ENCODE data around the gene FIGNL2. TPM values are rescaled to one million over a fixed set of nuclear protein-coding genes. Genes with fewer than 3 reads are reported as not detected.

Gene FIGNL2
- total and polyA plus RNA-seq, 2 experiments from 2014 or later: 3.0 to 14.1 TPM

- Histone ChIP-seq H3K27ac (no peak overlapping the region), H3K4me3 (no peak overlapping the region), H3K27me3 (no peaks in the 10 kb centered on the region), H3K4me1 (ENCODE audit: low read depth) (no peaks in the 10 kb centered on the region), H3K36me3 (no peaks in the 10 kb centered on the region), H3K9me3 (ENCODE audit: low read depth) (no peaks in the 10 kb centered on the region)
- DNase-seq (ENCODE audit: low read depth in 1 of 2, low spot score in 1 of 2): no peak
- TF ChIP-seq CTCF (IDR thresholded peaks at IDR 0.05; ENCODE audit: low read depth, low read length): no peak
Measured at GRCh38 chr12:51777457-51777856, 71.1 kb downstream of the FIGNL2 start.

DNA sequence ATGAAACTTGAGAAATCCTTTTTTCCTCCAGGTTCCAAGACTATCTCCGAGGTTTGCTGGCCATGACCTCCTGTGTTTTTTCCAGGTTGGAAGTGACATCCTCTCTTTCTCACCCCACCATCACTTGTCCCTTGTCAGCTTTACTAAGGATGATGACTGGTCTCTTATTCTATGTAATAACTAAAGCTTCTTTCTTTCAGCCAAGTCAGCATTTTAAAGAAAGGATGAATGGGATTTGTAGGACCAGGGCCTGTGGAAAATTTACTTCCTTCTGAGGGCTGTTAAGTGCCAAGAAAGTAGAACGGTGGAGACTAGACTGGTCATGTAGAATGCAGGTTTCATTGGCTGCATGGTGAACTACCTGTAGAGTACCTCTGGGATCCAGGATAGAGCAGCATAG lies 73.6 kb downstream of the FIGNL2 start:
- no peak for TF ChIP-seq CTCF (IDR thresholded peaks at IDR 0.05; ENCODE audit: low read depth, low read length)
- no peak overlapping the region for H3K27ac ChIP-seq
- no peaks in the 10 kb centered on the region for H3K4me1 ChIP-seq (ENCODE audit: low read depth)
- no peaks in the 10 kb centered on the region for H3K36me3 ChIP-seq
- DNase-seq (ENCODE audit: low read depth in 1 of 2, low spot score in 1 of 2): no peak
- no peaks in the 10 kb centered on the region for H3K27me3 ChIP-seq
- no peak overlapping the region for H3K4me3 ChIP-seq
- no peaks in the 10 kb centered on the region for H3K9me3 ChIP-seq (ENCODE audit: low read depth)

- no peaks in the 10 kb centered on the region for H3K9me3 ChIP-seq (ENCODE audit: low read depth)
- peak in 1 of 2 donors; percentile 87 for DNase-seq (ENCODE audit: low read depth in 1 of 2, low spot score in 1 of 2)
- no peaks in the 10 kb centered on the region for H3K27me3 ChIP-seq
- no peaks in the 10 kb centered on the region for H3K4me1 ChIP-seq (ENCODE audit: low read depth)
- H3K36me3 ChIP-seq: no peaks in the 10 kb centered on the region
- no peak overlapping the region for H3K27ac ChIP-seq
- no peak overlapping the region for H3K4me3 ChIP-seq
- no peak for TF ChIP-seq CTCF (IDR thresholded peaks at IDR 0.05; ENCODE audit: low read depth, low read length)
Measured at GRCh38 chr12:51773145-51773869, 75.2 kb downstream of the FIGNL2 start.

DNA sequence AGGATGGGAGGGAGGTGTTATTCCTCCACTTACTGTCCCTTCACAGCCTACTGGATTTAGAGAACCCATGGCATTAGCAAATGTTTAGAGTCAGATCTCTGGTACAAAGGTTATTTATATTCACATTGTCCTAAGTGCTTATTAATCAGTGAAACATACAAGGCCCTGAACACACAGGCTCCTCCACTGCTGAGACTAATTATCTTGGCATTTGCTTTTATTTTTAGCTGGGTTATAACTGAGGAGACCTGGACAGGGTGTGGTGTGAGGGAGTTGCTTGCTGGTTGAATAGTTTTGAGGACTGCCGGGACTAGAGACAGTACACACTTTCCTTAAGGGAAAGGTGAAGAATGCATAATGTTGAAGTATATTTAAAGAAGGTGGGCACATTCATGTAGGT lies 77.5 kb downstream of the FIGNL2 start:
- H3K4me1 ChIP-seq (ENCODE audit: low read depth): no peaks in the 10 kb centered on the region
- H3K36me3 ChIP-seq: no peaks in the 10 kb centered on the region
- no peak overlapping the region for H3K27ac ChIP-seq
- no peaks in the 10 kb centered on the region for H3K9me3 ChIP-seq (ENCODE audit: low read depth)
- no peak for DNase-seq (ENCODE audit: low read depth in 1 of 2, low spot score in 1 of 2)
- TF ChIP-seq CTCF (IDR thresholded peaks at IDR 0.05; ENCODE audit: low read depth, low read length): no peak
- H3K27me3 ChIP-seq: no peaks in the 10 kb centered on the region
- H3K4me3 ChIP-seq: no peak overlapping the region

Other genes with a start within 250 kb of the FIGNL2 start
- gene ANKRD33, start 39.4 kb upstream of the FIGNL2 start, total RNA-seq: 0.30 TPM in 1 of 2 replicates, not detected in the other
- gene ANKRD33, start 39.4 kb upstream of the FIGNL2 start, polyA plus RNA-seq: 1.2 TPM in 1 of 2 replicates, not detected in the other
- 0.81 and 5.5 TPM in 2 replicates for gene ACVRL1, start 58.8 kb upstream of the FIGNL2 start, total RNA-seq
- gene ACVRL1, start 58.8 kb upstream of the FIGNL2 start, polyA plus RNA-seq: 2.5 TPM in 1 of 2 replicates, not detected in the other
- 38.1 and 46.4 TPM in 2 replicates for gene ACVR1B, start 103.0 kb upstream of the FIGNL2 start, total RNA-seq
- 11.9 and 12.5 TPM in 2 replicates for gene ACVR1B, start 103.0 kb upstream of the FIGNL2 start, polyA plus RNA-seq
- 8.2 and 12.5 TPM in 2 replicates for gene TAMALIN, start 158.2 kb upstream of the FIGNL2 start, total RNA-seq
- 8.2 and 15.0 TPM in 2 replicates for gene TAMALIN, start 158.2 kb upstream of the FIGNL2 start, polyA plus RNA-seq
- 14.7 and 24.1 TPM in 2 replicates for gene NR4A1, start 202.7 kb upstream of the FIGNL2 start, total RNA-seq
- gene NR4A1, start 202.7 kb upstream of the FIGNL2 start, polyA plus RNA-seq: 13.7 and 23.7 TPM in 2 replicates
- 37.4 and 39.9 TPM in 2 replicates for gene ATG101, start 221.3 kb upstream of the FIGNL2 start, total RNA-seq
- 32.5 and 36.6 TPM in 2 replicates for gene ATG101, start 221.3 kb upstream of the FIGNL2 start, polyA plus RNA-seq
- not detected in 2 replicates for gene SMIM41, start 231.0 kb upstream of the FIGNL2 start, total RNA-seq
- not detected in 2 replicates for gene SMIM41, start 231.0 kb upstream of the FIGNL2 start, polyA plus RNA-seq

All from cardiac muscle cell (in vitro differentiated cells and primary cell).